ENCODE data around the gene CEMP1. TPM values are rescaled to one million over a fixed set of nuclear protein-coding genes. Genes with fewer than 3 reads are reported as not detected.

The CEMP1 gene
- polyA plus RNA-seq, 1 of the 3 experiments (the other 2 are of a cell fraction), result not detected

DNA sequence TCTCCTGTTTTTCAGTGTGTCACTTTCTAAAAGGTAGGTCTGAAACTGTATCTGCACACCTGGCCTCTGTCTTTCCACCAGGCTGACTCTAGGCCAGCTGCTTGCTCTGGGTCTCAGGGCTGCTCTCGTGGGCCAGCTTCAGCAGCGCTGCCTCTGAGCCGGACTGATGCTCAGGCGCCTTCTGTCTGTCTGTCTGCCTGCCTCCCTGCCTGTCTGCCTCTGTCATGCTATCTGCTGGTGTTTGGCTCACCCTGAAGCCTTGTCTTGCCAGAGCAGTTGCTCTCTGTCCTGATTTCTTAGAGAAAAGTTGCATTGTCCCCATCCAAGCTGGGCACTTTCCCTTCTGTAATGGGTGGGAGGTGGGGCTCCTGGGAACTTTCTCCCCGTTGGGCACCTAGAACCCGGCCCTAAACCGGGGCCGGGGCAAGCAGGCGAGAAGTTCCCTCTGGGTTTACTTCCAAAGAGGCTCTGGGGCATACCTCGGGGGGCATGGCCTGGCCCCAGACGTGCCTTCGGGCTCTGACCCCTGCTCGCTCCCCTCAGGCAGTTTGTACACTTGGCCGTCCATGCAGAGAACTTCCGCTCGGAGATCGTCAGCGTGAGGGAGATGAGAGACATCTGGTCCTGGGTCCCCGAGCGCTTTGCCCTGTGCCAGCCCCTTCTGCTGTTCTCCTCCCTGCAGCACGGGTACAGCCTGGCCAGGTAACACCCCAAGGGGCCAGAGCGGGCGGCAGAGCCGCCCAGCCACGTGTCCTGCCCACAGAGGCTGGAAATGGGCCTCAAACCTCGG, 33.3 kb downstream of the CEMP1 start:
- no peak overlapping the region for H2AFZ ChIP-seq (ENCODE audit: low read depth)
- ChIA-PET POLR2A (interaction anchor here (0.5 to 0.8 kb wide), 3 partner anchors 29 to 502 kb away, joined by 3 to 5 read pairs (median 3); no protein-coding TSS in a partner anchor), CTCF (interaction anchor here (1.0 to 4.3 kb wide), 7 partner anchors 11 to 157 kb away, joined by 3 to 95 read pairs (median 5); partner anchors contain the start of genes ABCA3, NTN3, TBC1D24 and TEDC2)
- no peak overlapping the region for H3K4me3 ChIP-seq (ENCODE audit: low read depth in 2 of 2, low read length in 1 of 2)
- no peaks in the 10 kb centered on the region for H3F3A ChIP-seq (replicated peaks; ENCODE audit: insufficient read depth)
- 0 out of 2 replicates have a peak, but pooled peaks cover 4% of the 10 kb centered on the region for H4K20me1 ChIP-seq (ENCODE audit: insufficient read depth)
- H3K9ac ChIP-seq, result no peak overlapping the region
- H3K4me2 ChIP-seq, result no peak overlapping the region
- TF ChIP-seq, protein P1, sequence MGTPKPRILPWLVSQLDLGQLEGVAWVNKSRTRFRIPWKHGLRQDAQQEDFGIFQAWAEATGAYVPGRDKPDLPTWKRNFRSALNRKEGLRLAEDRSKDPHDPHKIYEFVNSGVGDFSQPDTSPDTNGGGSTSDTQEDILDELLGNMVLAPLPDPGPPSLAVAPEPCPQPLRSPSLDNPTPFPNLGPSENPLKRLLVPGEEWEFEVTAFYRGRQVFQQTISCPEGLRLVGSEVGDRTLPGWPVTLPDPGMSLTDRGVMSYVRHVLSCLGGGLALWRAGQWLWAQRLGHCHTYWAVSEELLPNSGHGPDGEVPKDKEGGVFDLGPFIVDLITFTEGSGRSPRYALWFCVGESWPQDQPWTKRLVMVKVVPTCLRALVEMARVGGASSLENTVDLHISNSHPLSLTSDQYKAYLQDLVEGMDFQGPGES (IDR thresholded peaks at IDR 0.05; ENCODE audit: low read depth, low read length), result no peak
- TF ChIP-seq MEF2A (IDR thresholded peaks at IDR 0.05; ENCODE audit: borderline replicate concordance, low read depth) (no peak), EP300 (IDR thresholded peaks at IDR 0.05; ENCODE audit: borderline replicate concordance in 1 of 2, low read depth in 1 of 2, low read length in 1 of 2) (no peak), JUND (IDR thresholded peaks at IDR 0.05) (no peak), GATA2 (CRISPR knock-in tag; IDR thresholded peaks at IDR 0.05) (no peak)
- TF ChIP-seq, protein P2, sequence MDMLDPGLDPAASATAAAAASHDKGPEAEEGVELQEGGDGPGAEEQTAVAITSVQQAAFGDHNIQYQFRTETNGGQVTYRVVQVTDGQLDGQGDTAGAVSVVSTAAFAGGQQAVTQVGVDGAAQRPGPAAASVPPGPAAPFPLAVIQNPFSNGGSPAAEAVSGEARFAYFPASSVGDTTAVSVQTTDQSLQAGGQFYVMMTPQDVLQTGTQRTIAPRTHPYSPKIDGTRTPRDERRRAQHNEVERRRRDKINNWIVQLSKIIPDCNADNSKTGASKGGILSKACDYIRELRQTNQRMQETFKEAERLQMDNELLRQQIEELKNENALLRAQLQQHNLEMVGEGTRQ (IDR thresholded peaks at IDR 0.05; ENCODE audit: borderline replicate concordance, low read depth, low read length), result no peak
- H3K9me2 ChIP-seq, result no peaks in the 10 kb centered on the region
- H3K27ac ChIP-seq (ENCODE audit: low read depth in 2 of 2, low read length in 1 of 2), result peak overlapping the region in 1 of 2 experiments; percentile 72; a peak in 2 of 4 replicates
- H3K27me3 ChIP-seq (ENCODE audit: insufficient read depth), result no peaks in the 10 kb centered on the region
- WGBS (ENCODE audit: low lambda C conversion rate), result 91% methylated on average over 13 of the region's 26 CpGs
- no peaks in the 10 kb centered on the region for H3K79me2 ChIP-seq (ENCODE audit: insufficient read depth)
- peaks cover 0 to 27% of the 10 kb centered on the region in 2 experiments; a peak in 1 of 4 replicates for H3K4me1 ChIP-seq (ENCODE audit: control insufficient read depth in 1 of 2, insufficient read depth in 2 of 2, low read depth in 1 of 2, low read length in 1 of 2)
- no peaks in the 10 kb centered on the region for H3K9me3 ChIP-seq
- H3K36me3 ChIP-seq (replicated peaks in 1 of 2; ENCODE audit: control insufficient read depth in 1 of 2, insufficient read depth in 2 of 2, low read length in 1 of 2), result peaks cover 0 to 16% of the 10 kb centered on the region in 2 experiments
- no peak for DNase-seq

DNA sequence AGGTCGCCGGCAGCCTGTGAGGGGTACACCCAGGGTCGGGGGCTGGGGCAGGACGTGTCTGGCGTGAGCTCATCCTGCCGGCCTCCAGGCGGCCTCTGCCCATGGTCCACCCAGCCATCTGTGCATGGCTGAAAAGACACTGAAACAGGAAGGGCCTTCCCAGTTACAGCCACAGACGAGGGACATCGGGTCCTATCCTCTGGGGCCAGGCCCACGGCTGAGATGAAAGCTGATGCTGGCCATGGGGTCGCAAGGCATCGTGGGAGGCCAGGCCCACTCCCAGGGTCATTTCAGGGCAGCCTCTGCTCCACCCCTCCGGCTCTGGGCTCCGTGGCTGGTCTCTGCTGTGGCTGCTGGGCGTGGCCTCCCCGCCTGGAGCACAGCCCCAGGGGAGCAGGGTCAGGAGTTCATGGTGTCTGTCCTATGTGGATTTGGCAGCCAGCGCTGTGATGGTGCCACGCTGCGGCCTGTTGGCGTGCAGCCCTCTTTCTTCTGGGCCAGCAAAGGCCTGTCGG, 34.0 kb downstream of the CEMP1 start:
- DNase-seq, result peak; percentile 51
- POLR2A ChIA-PET, result interaction anchor here (0.8 kb wide), 1 partner anchor 28 kb away, joined by 5 read pairs; no protein-coding TSS in a partner anchor
- no peaks in the 10 kb centered on the region for H3K9me3 ChIP-seq
- TF ChIP-seq, protein P3, sequence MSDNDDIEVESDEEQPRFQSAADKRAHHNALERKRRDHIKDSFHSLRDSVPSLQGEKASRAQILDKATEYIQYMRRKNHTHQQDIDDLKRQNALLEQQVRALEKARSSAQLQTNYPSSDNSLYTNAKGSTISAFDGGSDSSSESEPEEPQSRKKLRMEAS (IDR thresholded peaks at IDR 0.05; ENCODE audit: low read depth), result no peak
- TF ChIP-seq SIN3A (IDR thresholded peaks at IDR 0.05; ENCODE audit: borderline replicate concordance, low read depth, low read length) (no peak), RXRA (IDR thresholded peaks at IDR 0.05; ENCODE audit: borderline replicate concordance, low read depth) (no peak), POLR2AphosphoS5 (IDR thresholded peaks at IDR 0.05; ENCODE audit: low read depth, low read length) (no peak), EZH2phosphoT487 (IDR thresholded peaks at IDR 0.05; ENCODE audit: borderline replicate concordance, low read depth) (no peak), SMC3 (IDR thresholded peaks at IDR 0.05; ENCODE audit: low read depth, low read length) (no peak), FOXJ3 (CRISPR knock-in tag; IDR thresholded peaks at IDR 0.05) (no peak), GATA2 (CRISPR knock-in tag; IDR thresholded peaks at IDR 0.05) (no peak), MXI1 (IDR thresholded peaks at IDR 0.05; ENCODE audit: low read depth, low read length) (no peak)
- TF ChIP-seq, protein P1 (IDR thresholded peaks at IDR 0.05; ENCODE audit: low read depth, low read length), result no peak
- TF ChIP-seq, protein P2 (IDR thresholded peaks at IDR 0.05; ENCODE audit: borderline replicate concordance, low read depth, low read length), result no peak
- WGBS (ENCODE audit: low lambda C conversion rate), result 88% methylated on average over 4 of the region's 21 CpGs
- H3K79me2 ChIP-seq (ENCODE audit: insufficient read depth), result no peaks in the 10 kb centered on the region
- H3K4me1 ChIP-seq (ENCODE audit: control insufficient read depth in 1 of 2, insufficient read depth in 2 of 2, low read depth in 1 of 2, low read length in 1 of 2), result peaks cover 0 to 27% of the 10 kb centered on the region in 2 experiments; a peak in 1 of 4 replicates
- no peak overlapping the region for H3K4me3 ChIP-seq (ENCODE audit: low read depth in 2 of 2, low read length in 1 of 2)
- H3F3A ChIP-seq (replicated peaks; ENCODE audit: insufficient read depth), result no peaks in the 10 kb centered on the region
- 0 out of 2 replicates have a peak, but pooled peaks cover 4% of the 10 kb centered on the region for H4K20me1 ChIP-seq (ENCODE audit: insufficient read depth)
- H3K9me2 ChIP-seq, result no peaks in the 10 kb centered on the region
- peak overlapping the region in 1 of 2 experiments; percentile 72; a peak in 2 of 4 replicates for H3K27ac ChIP-seq (ENCODE audit: low read depth in 2 of 2, low read length in 1 of 2)
- H3K9ac ChIP-seq, result no peak overlapping the region
- peaks cover 0 to 16% of the 10 kb centered on the region in 2 experiments for H3K36me3 ChIP-seq (replicated peaks in 1 of 2; ENCODE audit: control insufficient read depth in 1 of 2, insufficient read depth in 2 of 2, low read length in 1 of 2)
- no peak overlapping the region for H3K4me2 ChIP-seq
- H3K27me3 ChIP-seq (ENCODE audit: insufficient read depth), result no peaks in the 10 kb centered on the region
- CTCF ChIA-PET, result interaction anchor here (1.0 to 1.3 kb wide), 4 partner anchors 14 to 157 kb away, joined by 3 read pairs; partner anchors contain the start of genes ABCA3 and TEDC2
- H2AFZ ChIP-seq (ENCODE audit: low read depth), result no peak overlapping the region

All from SK-N-SH (cell line).